Measurements from ENCODE around the gene ENPP1. TPM values are rescaled to one million over a fixed set of nuclear protein-coding genes. Genes with fewer than 3 reads are reported as not detected.

ENPP1 gene
- total and polyA plus RNA-seq, 9 of the 15 experiments (the other 6 are each of a cell fraction or from before 2014, with no cell fraction given): 0.03 to 0.56 (median 0.14) TPM

- no peak for TF ChIP-seq HMBOX1 (IDR thresholded peaks at IDR 0.05)
- TF ChIP-seq SAFB2 (IDR thresholded peaks at IDR 0.05; ENCODE audit: borderline replicate concordance, low read depth, low read length, severe bottlenecking): no peak
- TF ChIP-seq ZBTB1 (CRISPR knock-in tag; IDR thresholded peaks at IDR 0.05; ENCODE audit: borderline replicate concordance, low read depth): no peak
- no peak for TF ChIP-seq ZNF699 (CRISPR knock-in tag; IDR thresholded peaks at IDR 0.05; ENCODE audit: insufficient replicate concordance)
- TF ChIP-seq ZNF589 (CRISPR knock-in tag; IDR thresholded peaks at IDR 0.05; ENCODE audit: low read depth): no peak
- no peak for TF ChIP-seq ZBED1 (IDR thresholded peaks at IDR 0.05)
- TF ChIP-seq BRD9 (IDR thresholded peaks at IDR 0.05; ENCODE audit: low read depth, partially characterized antibody): no peak
- no peak for TF ChIP-seq LARP7 (IDR thresholded peaks at IDR 0.05)
- no peak for TF ChIP-seq HNRNPUL1 (IDR thresholded peaks at IDR 0.05; ENCODE audit: low read length)
- TF ChIP-seq ZKSCAN3 (CRISPR knock-in tag; IDR thresholded peaks at IDR 0.05): no peak
- TF ChIP-seq ZNF511 (CRISPR knock-in tag; IDR thresholded peaks at IDR 0.05): no peak
- no peak for TF ChIP-seq GTF2A2 (tag; IDR thresholded peaks at IDR 0.05)
- TF ChIP-seq ZNF224 (CRISPR knock-in tag; IDR thresholded peaks at IDR 0.05): no peak
- TF ChIP-seq PHB2 (IDR thresholded peaks at IDR 0.05; ENCODE audit: low read depth): no peak
- TF ChIP-seq CBX3 (IDR thresholded peaks at IDR 0.05; ENCODE audit: borderline replicate concordance in 1 of 2, low read length in 2 of 2): no peak
- TF ChIP-seq ILK (tag; IDR thresholded peaks at IDR 0.05; ENCODE audit: borderline replicate concordance, low read depth): no peak
- no peak for TF ChIP-seq SIRT6 (IDR thresholded peaks at IDR 0.05; ENCODE audit: low read depth, low read length)
- no peak for TF ChIP-seq ETV6 (IDR thresholded peaks at IDR 0.05; ENCODE audit: borderline replicate concordance in 1 of 2, low read depth in 2 of 2, low read length in 1 of 2)
- no peak for TF ChIP-seq ETV6 (CRISPR knock-in tag; IDR thresholded peaks at IDR 0.05; ENCODE audit: borderline replicate concordance)
- no peak for TF ChIP-seq FUS (optimal IDR thresholded peaks at IDR 0.05; ENCODE audit: low read depth, low read length)
- TF ChIP-seq, protein P1, sequence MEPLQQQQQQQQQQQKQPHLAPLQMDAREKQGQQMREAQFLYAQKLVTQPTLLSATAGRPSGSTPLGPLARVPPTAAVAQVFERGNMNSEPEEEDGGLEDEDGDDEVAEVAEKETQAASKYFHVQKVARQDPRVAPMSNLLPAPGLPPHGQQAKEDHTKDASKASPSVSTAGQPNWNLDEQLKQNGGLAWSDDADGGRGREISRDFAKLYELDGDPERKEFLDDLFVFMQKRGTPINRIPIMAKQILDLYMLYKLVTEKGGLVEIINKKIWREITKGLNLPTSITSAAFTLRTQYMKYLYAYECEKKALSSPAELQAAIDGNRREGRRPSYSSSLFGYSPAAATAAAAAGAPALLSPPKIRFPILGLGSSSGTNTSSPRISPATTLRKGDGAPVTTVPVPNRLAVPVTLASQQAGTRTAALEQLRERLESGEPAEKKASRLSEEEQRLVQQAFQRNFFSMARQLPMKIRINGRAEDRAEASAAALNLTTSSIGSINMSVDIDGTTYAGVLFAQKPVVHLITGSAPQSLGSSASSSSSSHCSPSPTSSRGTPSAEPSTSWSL (CRISPR knock-in tag; IDR thresholded peaks at IDR 0.05; ENCODE audit: borderline replicate concordance): no peak
- peak; percentile 50; the same call in 1 of the 2 replicates for TF ChIP-seq CEBPB (tag; IDR thresholded peaks at IDR 0.05)
- TF ChIP-seq ZNF197 (CRISPR knock-in tag; IDR thresholded peaks at IDR 0.05; ENCODE audit: low read depth): no peak
- TF ChIP-seq PPARD (CRISPR knock-in tag; IDR thresholded peaks at IDR 0.05): no peak
- peak; percentile 76 for TF ChIP-seq MYC (IDR thresholded peaks at IDR 0.05; ENCODE audit: low read depth, low read length)
- no peak for TF ChIP-seq MYC (CRISPR knock-in tag; IDR thresholded peaks at IDR 0.05; ENCODE audit: borderline replicate concordance, low read depth)
- TF ChIP-seq ZNF232 (CRISPR knock-in tag; IDR thresholded peaks at IDR 0.05): no peak
- TF ChIP-seq KDM2B (CRISPR knock-in tag; IDR thresholded peaks at IDR 0.05): no peak
- no peak for TF ChIP-seq ETS2 (tag; IDR thresholded peaks at IDR 0.05; ENCODE audit: borderline replicate concordance, poor library complexity, severe bottlenecking)
- TF ChIP-seq KLF10 (CRISPR knock-in tag; IDR thresholded peaks at IDR 0.05): no peak
- peak in 1 of 2 experiments; percentile 32; a peak in 1 of 4 replicates for TF ChIP-seq TRIM24 (IDR thresholded peaks at IDR 0.05)
These were observed 20.3 kb downstream of the ENPP1 start (continued) for GRCh38 chr6:131828080-131828479.

All from K562 (cell line).